Neutrophil (primary cell): ENCODE measurements around the gene NXPH3.
A peak's percentile ranks its signal among the peaks of the same experiment; 100 is the strongest.

ENCODE experiments used
- H3K27ac ChIP-seq: fragments of 200-600 bp; sonication (generic); 2 replicates; pipeline ENCODE4 v1.5.1; 2016; ENCODE audit warnings: mild to moderate bottlenecking, moderate library complexity
- H3K27me3 ChIP-seq: fragments of 200-600 bp; sonication (generic); 2 replicates; pipeline ENCODE4 v1.6.0; 2016; ENCODE audit warnings: mild to moderate bottlenecking
- H3K36me3 ChIP-seq: fragments of 200-600 bp; sonication (generic); 2 replicates; pipeline ENCODE4 v1.5.1; 2017
- H3K4me1 ChIP-seq, 2 experiments: fragments of 200-600 bp in 1 of 2; sonication (generic) in 1 of 2; 1 replicate in 1 of 2; 2 replicates in 1 of 2; pipeline versions ENCODE4 v1.5.1 to v1.6.1; 2013 to 2016; ENCODE audit warnings: low read depth in 1 of 2, low read length in 1 of 2, mild to moderate bottlenecking in 1 of 2, moderate library complexity in 1 of 2; ENCODE audit not compliant: control insufficient read depth in 1 of 2, insufficient read depth in 1 of 2
- H3K4me3 ChIP-seq, 2 experiments: fragments of 200-600 bp in 1 of 2; sonication (generic) in 1 of 2; 1 replicate in 1 of 2; 2 replicates in 1 of 2; pipeline ENCODE4 v1.5.1; 2013 to 2016; ENCODE audit warnings: low read depth in 1 of 2, low read length in 1 of 2, mild to moderate bottlenecking in 1 of 2, moderate library complexity in 1 of 2
- H3K9me3 ChIP-seq: fragments of 200-600 bp; sonication (generic); 2 replicates; pipeline ENCODE4 v1.5.1; 2016
- CTCF ChIP-seq: fragments of 200-600 bp; sonication (generic); IDR thresholded peaks from 2 replicates; pipeline ENCODE4 v1.5.1; 2016; ENCODE audit warnings: antibody characterized with exemption

NXPH3 gene

GRCh38 chr17:49552070-49552751, 23.5 kb upstream of the NXPH3 start:
- no peaks in the 10 kb centered on the region for H3K9me3 ChIP-seq
- peaks cover 4% of the 10 kb centered on the region in 2 experiments for H3K4me1 ChIP-seq
- no peaks in the 10 kb centered on the region for H3K36me3 ChIP-seq
- no peak overlapping the region for H3K4me3 ChIP-seq
- H3K27me3 ChIP-seq = no peaks in the 10 kb centered on the region
- no peak for TF ChIP-seq CTCF
- no peak overlapping the region for H3K27ac ChIP-seq

- no peak for TF ChIP-seq CTCF
- no peak overlapping the region for H3K27ac ChIP-seq
Measured at GRCh38 chr17:49553676-49554335, 21.9 kb upstream of the NXPH3 start.

DNA sequence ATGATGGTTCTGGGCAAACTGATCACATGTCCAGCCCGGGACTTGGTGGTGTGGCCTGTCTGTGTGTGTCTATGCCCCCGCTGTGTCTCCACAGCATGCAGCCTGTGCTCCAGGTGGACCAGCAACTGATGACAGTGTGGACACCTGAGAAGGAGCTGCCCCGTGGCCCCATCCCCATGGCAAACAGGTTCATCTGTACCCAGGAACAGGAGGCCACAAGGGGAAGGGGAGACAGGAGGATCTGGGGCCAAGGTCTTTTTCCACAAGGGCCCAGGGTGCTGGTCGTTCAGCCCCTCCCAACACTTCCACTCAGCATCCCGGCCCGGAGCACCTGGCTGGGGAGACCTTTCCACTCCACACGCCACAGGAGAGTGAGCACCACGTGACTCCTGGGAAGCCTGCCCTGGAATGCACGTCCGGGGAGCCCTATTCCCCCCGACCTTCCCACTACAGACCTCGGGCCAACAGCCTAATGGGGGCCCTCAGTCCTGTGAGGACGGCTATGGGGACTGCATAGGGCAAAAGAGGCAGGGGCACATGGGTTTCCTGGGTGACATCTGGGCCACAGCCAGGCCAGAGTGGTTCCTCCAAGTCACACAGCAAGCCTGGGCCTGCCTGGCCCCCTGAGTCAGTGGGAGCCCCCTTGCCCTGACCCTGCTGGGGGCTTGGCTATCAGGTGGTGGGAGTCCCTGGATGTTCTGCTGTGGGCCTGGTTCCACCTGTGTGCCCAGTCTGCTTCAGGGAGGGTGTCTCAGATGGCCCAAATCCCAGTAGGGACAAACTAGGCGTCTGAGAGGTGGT, 20.8 kb upstream of the NXPH3 start:
- TF ChIP-seq CTCF = no peak
- peaks cover 4% of the 10 kb centered on the region in 2 experiments for H3K4me1 ChIP-seq

More at GRCh38 chr17:49553676-49554335, 21.9 kb upstream of the NXPH3 start:
- Histone ChIP-seq H3K9me3 (no peaks in the 10 kb centered on the region), H3K4me3 (no peak overlapping the region), H3K36me3 (no peaks in the 10 kb centered on the region), H3K4me1 (peaks cover 4% of the 10 kb centered on the region in 2 experiments), H3K27me3 (peaks cover 15% of the 10 kb centered on the region)

DNA sequence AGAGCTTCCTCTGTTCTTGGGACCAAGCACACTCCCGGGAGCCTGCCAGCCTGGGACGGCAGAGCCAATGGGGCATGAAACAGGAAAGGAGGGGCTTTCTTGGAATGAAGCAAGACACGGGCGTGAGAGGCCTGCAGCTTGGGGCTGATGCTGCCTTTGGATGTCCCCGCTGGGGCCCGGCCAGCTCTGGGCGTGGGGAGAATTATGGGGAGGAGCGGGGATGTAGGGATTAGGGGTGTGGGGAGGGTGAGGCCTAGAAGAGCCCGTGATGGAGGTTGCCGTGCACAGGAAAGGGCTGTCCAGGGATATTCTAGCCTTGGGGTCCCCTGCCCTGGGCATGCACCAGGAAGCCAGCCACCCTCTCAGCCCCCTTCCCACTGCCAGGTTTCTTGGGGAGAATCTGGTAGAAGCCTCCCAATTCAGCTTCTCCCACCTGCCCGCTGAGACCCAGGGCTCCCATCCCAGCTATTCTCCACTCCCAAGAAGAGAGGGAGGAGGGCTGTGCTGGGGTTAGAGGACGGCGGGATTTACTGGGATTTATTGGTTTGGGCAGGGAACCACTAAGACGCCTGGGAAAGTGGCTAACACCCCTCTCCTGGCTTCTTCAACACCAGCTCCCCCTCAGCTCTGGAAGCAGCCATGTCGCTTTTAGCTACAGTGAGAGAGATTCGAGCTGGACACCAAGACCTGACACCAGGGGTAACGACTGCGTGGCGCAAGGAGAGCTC, 20.0 kb upstream of the NXPH3 start:
- Histone ChIP-seq H3K36me3 (no peaks in the 10 kb centered on the region), H3K9me3 (no peaks in the 10 kb centered on the region), H3K27ac (no peak overlapping the region), H3K27me3 (peaks cover 19% of the 10 kb centered on the region), H3K4me3 (no peak overlapping the region), H3K4me1 (peaks cover 4% of the 10 kb centered on the region in 2 experiments)
- no peak for TF ChIP-seq CTCF

More for the DNA sequence above, 20.8 kb upstream of the NXPH3 start:
- Histone ChIP-seq H3K27me3 (peaks cover 16% of the 10 kb centered on the region), H3K9me3 (no peaks in the 10 kb centered on the region), H3K36me3 (no peaks in the 10 kb centered on the region), H3K27ac (no peak overlapping the region), H3K4me3 (no peak overlapping the region)

DNA sequence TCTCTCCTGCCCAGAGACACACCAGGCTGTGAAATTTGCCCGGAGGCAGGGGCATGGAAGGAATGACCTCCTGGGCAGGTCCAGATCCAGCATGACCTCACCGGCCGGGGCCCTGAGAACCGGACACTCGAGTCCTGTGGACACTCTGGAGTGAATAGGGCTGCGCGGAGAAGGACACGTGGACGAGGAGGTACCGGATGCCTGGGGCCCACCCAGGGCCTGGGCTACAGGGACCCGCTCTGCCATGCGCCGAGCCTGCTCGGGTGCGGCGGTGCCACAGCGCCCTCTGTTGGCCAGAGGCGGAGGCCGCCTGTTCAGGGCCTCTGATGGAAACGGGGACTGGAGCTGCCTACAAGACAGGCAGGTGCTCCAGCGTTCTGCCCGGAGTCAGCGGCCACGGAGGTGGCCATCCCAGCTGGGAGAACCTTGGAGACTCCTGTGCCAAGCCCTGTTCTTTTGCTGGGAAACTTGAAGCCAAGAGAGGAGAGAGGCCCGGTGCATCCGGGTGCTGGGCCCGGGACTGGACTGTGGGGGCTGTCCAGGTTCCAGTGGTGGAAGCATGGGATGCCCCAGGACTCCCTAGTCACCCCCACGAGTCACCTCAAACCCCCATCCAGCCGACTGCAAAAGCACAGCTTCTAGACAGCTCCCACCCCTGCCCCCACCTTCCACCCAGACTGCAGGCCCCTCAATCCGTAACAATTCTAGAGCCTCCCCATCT, 19.3 kb upstream of the NXPH3 start:
- H3K4me3 ChIP-seq = no peak overlapping the region
- TF ChIP-seq CTCF = peak; percentile 82
- H3K27me3 ChIP-seq = peaks cover 22% of the 10 kb centered on the region
- H3K27ac ChIP-seq = no peak overlapping the region
- H3K4me1 ChIP-seq = peaks cover 4% of the 10 kb centered on the region in 2 experiments
- no peaks in the 10 kb centered on the region for H3K36me3 ChIP-seq
- no peaks in the 10 kb centered on the region for H3K9me3 ChIP-seq
